GM19238 (cell line): Measurements from ENCODE around the gene RNPEPL1.
"Not testable (repeated sequence)": the region's sequence is repeated elsewhere in the genome, so short reads cannot be mapped to it uniquely, and the experiment has no call there.

Source experiments
- DNase-seq: peaks from one replicate; pipeline ENCODE4 v3.0.0; 2011; ENCODE audit warnings: low spot score; ENCODE audit not compliant: insufficient read length

RNPEPL1 gene

DNA sequence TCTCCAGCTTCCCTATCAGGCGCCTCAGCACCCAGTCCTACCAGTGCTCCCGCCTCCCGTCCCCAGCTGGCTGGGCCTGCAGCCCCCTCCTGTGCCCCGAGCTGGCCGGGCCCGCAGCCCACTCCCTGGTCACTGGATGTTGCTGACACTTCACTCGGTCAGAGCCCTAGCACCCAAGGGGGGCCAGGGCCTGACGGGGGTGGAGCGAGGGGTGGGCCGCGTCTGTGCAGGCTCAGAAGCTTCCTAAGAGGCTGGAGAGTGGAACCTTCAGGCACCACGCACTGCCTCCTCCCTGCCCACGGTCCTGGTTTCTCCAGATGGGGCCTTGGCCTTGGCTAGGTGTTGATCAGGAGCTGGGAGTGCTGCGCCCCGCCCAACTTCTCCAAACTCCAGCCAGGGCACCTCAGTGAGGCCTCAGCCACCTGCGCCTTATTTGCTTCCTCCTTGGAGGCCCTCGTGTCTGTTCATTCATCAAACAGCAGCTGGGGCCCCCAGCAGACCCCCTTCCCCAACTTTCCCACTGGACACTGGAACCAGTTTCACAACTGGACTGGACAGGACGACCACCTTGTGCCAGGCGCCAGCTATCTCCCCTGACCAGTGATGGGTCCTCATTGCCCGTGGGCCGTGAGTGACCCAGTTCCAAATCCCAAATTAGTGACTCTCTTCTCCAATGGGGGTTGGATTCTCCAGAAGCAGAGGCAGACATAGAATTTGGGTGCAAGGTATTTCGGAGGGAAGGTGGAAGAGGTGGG lies 35.0 kb downstream of the RNPEPL1 start:
- DNase-seq, result no peak

DNA sequence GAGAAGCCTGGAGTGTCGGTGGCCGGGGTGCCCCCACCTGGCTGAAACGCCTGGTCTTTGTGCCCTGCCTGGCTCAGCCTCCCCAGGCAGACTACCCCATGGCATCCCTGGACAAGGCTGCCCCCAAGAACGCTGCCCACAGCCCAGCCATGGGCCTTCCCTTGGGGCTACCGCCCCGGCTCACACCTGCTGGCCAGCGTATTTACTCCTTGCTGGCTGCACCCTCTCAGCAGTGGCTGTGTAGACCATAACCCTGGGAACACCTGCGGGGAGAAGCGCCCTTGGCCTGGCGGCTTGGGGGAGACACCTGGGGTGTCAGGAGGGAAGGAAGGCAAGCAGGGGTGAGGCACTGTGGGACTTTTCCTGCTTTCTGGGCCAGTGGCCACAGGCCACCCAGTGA lies 35.6 kb downstream of the RNPEPL1 start:
- no peak for DNase-seq

DNA sequence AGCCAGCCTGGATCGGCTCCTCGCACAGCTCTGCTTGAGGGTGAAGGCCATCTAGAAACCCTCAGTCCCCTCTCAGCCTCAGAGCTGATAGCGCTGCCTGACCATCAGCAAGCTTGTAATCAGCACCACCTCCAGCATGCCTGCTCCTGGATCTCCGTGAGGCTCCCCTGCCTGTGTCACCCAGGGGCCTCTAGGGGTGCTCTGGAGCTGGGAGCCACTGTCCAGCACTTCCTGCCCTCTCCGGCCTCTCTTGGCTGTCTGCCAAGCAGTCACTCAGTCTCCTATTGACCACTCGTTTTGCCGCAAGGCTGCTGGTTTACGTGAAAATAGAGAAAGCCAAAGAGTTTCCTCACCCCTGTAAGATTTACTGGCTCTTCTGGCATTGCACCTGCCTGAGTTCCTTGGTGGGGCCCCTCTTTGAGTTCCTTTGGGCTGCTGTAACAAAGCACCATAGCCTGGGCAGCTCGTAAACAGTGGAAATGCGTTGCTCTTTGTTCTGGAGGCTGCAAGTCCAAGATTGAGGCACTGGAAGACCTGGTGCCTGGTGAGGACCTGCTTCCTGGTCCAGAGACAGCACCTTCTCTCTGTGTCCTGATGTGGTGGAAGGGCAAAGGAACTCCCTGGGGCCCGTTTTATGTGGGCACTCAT lies 36.1 kb downstream of the RNPEPL1 start:
- DNase-seq, result no peak

DNA sequence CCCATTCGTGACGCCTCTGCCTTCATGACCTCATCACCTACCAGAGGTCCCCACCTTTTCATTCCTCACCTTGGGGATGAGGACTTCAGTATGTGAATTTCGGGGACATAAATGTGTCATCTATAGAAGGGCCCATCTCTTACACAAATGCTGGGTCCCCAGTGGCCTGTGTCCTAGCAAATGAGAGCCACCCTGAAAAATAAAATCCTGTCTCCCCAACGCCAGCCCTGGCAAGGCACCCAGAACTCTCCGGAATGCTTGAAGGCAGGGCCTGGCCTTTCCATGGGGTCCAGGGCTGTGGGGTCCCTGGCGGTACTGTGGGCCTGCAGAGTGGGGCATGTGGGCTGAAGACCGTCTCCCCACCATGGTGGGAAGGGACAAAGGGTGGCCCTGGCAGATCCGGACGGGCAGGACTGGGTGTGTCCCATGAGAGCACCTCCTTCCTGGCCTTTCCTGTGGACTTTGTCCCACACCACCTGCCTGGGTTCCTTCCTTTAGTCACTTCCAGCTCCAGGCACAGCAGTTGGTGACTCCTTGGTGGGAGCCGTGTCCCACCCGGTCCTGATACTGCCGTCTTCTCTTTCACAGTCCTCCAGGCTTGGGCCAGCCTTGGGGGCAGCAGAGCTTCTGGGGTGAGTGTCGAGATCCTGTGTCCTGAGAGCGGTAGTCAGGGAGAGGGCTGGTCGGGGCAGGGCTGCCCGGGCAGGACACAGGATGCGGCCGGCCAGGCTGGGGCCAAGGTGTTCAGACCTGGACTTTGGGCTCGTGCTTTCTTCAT lies 36.8 kb downstream of the RNPEPL1 start:
- no peak for DNase-seq

DNA sequence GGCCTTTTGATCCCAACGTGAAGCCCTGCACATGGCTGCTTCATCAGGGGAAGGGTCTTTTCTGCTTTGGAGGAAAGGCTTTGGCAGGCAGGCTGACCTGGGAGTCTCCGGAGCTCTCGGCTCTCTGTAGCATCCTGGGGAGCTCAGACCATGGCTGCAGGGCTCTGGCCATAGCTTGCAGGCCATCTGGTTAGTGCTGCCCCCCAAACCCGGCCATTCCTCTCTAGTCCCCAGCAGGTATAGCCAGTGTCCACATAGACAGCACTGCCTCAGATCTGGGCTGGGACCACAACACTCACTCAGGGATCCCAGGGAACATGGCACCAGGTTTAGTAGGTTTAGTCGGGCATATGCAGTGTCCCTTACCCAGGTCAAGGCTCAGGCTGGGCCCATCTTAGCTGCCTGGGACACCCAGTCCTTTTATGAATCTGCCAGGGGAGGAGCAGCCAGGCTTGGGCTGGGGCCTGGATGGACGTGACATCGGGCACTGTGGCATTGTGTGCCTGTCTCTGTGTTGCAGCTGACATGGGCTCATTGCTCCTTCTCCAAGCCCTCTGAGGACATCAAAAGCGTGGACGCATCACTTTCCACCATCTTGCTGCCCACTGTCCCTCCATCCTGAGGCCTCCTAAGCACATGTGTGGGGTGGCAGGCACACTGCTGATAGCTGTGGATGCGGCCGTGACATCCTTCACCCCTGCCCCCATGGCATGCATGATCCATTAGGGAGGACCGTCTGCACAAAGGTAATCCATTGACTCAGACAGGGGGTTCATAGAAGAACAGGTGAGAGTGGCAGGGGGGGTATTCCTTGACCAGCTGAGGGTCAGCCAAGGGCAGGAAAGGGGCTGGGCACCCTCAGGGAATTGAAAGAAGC lies 37.8 kb downstream of the RNPEPL1 start:
- DNase-seq, result no peak

DNA sequence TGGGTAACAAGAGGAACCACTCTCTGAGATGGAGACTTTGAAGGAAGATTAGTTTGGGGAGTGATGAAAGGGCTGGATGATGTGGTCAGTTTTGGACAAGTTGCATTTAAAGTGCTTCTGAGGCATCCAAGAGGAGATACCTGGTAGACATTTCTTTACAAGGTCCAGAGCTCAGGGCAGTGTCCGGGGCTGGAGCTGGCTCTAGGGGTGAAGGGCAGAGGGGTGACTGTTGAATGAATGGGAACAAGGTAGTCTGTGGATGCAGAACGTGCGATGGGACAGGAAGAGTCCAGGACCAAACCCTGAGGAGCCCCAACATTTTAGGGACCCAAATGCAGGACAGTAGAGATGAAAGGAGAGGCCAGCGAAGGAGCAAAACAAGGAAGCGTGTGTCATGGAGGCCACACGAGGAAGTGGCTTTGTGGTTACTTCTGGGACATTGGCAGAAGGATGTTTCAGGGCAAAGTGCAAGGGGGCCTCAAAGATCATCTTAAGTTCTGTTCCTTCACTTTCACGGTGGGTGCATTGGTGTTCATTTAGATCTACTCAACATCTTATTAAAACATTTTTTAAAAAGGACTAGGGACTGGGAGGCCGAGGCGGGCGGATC lies 43.4 kb downstream of the RNPEPL1 start:
- DNase-seq, result no peak

DNA sequence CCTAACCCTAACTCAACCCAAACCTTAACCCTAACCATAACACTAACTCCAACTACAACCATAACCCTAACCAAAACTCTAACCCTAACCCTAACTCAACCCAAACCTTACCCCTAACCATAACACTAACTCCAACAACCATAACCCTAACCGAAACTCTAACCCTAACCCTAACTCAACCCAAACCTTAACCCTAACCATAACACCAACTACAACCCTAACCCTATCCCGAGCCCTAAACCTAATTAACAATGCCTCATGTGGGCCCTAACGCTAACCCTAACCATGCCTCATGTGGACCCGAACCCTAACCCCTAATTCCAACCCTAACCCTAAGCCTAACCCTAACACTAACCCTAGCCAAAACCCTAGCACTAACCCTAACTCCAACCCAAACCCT lies 45.5 kb downstream of the RNPEPL1 start:
- DNase-seq, result no peak

DNA sequence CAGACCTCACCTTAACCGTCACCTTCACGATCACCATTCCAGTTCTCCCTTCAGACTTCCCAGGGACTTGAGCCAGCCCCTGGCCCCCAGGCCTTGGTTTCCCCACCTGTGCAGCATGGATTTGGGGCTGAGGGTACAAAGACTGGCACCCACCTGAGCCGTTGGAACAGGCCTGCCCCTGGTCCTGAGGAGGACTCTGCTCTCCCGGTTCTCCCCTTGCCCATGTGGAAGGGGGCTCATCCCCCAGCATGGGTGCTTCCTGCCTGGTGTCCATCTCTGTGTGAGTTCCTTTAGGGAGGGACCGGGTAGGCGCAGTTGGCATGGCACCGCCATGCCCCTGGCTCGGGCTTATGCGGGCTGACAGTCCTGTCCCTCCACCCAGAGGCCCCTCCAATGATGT lies 46.1 kb downstream of the RNPEPL1 start:
- DNase-seq, result no peak

DNA sequence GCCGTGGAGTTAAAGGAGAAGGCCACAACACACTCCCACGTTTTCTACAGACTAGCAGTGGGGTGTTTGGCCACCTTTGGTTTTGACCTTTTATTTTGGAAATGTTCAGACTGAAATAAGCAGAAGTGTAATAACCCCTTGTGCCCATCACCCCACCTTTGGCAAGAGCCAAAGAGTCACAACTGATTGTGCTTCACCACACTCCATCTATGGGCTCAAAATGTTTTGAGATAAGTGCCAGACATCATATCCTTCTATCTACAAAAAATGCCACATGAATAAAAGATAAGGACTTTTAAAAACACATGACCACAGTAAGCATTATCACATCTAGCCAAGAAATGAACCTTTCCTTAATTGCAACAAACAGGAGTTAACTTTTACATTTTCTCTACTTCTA lies 47.1 kb downstream of the RNPEPL1 start:
- DNase-seq, result no peak

DNA sequence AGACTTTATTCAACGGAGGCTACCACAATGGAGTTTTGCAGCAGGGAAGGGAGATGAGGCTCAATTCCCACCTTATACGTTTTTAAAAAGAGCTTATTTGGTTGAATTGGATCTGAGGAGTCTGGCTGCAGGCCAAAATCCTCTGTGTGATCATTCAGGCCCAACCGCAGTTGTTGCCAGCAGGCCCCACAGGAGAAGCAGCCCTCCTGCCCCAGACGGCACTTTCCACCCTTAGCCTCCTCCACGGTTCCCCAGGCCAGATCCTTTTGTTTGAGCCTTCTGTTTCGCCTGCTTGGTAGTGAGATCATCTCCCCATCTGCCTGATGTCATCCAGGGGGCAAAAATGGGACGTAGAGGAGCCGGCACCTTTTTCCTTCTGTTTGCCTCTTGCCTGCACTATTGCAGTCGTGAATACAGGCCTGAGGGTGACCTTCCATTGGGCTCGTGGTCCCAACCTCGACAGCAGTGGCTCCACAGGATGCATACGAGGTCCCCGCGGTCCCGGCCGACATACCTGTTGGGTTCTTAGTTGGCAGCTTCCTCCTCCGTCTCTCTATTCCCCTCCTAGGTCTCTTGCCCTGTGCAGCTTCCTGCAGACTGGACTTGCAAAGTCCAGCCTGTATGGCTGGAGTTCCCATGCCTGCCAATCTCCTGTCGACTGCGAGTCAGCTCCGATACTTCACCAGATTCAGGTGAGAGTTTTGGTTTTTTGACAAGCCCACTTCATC lies 47.7 kb downstream of the RNPEPL1 start:
- no peak for DNase-seq

DNA sequence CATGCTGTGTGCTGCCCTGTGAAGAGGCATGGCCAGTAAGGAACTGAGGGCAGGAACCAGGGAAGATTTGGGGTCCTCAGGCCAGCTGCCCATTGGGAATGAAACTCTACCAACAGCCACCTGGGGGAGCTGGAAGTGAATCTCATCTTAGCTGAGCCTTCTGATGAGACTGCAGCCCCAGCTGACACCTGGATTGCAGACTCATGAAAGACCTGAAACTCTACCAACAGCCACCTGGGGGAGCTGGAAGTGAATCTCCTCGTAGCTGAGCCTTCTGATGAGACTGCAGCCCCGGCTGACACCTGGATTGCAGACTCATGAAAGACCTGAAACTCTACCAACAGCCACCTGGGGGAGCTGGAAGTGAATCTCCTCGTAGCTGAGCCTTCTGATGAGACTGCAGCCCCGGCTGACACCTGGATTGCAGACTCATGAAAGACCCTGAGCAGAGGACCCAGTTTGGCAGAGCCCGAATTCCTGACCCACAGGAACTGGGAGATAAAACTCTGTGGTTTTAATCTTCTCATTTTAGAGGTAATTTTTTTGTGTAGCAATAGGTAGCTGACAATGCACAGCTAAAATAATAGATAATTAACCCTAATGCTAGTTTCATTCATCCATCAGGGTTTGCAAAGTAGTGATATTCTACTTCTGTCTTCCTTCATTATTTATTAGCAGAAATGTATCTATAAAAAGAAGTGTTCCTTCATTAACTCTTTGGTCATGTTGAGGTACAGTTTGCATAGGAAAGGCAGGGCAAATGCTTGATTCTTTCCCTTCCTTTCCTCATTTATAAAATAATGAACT lies 48.8 kb downstream of the RNPEPL1 start:
- not testable (repeated sequence) for DNase-seq

DNA sequence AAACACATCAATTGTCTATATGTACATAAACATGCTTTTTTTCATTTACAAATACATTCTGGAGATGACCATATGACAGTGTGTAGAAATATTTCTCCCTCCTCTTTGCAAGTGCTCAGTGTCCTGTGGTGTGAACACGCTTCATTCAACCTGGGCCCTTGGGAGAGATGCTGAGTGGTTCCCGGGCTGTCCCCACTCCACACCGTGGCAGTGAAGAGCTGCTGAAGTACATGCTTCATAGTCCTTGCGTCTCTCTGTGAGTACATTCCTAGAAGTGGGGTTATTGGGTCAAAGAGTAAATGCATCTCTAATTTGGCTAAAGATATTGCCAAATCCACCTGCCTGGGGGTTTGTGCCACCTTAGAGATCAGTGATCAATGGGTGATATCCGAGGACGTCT lies 50.5 kb downstream of the RNPEPL1 start:
- DNase-seq, result no peak

DNA sequence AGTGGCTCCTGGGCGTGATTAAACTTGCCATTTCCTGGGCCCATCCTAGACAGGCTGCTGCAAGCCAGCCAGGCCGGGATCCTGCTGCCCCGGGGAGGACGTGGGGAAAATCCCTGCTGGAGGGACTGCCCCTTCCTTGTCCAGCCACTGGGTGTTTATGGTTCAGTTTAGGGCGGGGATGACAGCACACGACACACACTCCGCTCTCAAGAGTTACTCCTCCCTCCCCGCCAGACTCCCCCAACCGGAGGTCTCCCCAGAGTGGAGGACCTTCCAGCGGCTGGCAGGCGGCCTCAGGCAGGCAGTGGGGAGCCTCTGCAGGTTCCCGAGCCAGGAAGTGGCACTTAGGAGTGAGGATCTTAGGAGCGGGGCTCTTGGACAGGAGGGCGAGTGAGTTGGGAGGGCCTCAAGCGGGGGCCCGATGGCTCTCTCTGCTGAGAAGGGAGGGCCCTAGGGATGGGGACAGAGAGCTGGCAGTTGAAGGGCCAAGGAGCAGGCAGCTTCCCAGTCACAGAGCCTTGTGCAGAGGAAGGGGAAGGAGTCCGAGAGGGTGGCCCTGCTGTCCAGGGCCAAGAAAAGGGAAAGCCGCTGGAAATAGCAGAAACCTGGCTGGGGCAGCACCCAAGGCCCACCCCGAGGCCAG lies 51.3 kb downstream of the RNPEPL1 start:
- DNase-seq, result no peak

DNA sequence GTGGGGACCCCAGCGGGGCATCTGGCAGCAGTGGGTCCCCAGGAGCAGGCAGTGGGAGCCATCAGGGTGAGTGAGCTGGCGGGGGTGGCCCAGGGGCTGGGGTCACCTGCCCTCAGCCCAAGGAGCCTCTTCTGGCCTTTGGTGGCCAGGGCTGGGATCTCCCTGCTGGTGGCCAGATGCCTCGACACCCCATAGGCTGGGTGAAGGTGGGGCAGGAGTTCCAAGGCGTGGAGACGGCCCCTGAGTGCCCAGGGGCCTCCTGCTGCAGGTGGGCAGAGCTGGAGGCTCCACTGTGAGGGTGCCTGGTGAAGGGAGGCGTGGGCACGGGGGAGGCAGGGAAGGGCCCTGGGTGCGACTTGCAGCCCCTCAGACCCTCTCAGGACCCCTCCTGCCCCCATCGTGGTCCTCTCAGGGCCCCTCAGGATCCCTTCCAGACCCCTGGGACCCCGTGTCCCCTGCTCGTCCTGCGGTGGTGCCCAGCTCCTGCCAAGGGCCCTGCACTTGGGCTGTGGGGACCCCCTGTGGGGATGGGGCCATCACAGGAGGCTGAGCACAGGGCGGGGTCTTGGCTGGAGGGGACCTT lies 52.0 kb downstream of the RNPEPL1 start:
- DNase-seq, result no peak

DNA sequence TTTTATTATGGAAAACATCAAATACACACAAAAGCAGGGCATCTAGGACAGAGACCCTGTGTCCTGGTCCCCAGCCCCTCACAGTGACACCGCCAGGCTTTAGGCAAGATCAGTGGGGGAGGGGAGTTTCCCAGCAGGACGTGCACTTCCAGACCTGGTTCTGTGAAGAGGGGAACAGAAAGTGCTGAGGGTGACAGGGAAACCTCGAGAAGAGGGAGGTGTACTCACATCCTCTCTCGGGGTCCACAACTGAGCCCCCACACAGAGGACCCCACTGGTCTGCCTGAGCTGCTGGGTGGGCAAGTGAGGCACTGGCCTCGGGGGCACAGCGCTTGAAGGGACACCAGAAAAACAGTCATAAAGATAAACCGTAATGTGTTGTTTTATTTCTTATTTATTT lies 52.6 kb downstream of the RNPEPL1 start:
- no peak for DNase-seq

DNA sequence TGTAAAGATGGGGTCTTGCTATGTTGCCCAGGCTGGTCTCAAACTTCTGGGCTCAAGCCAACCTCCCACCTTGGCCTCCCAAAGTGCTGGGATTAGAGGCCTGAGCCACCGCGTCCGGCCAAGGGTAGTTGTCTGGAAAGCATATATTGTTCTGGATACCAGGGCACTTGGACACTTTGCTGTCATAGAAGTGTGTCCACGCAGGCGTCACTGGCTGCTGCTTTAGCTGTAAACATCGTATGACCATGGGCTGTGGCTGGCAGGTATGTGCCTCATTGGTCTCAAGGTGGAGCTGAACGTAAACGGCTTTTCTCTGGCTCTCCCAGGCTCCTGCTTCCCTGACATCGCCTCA lies 53.8 kb downstream of the RNPEPL1 start:
- no peak for DNase-seq

DNA sequence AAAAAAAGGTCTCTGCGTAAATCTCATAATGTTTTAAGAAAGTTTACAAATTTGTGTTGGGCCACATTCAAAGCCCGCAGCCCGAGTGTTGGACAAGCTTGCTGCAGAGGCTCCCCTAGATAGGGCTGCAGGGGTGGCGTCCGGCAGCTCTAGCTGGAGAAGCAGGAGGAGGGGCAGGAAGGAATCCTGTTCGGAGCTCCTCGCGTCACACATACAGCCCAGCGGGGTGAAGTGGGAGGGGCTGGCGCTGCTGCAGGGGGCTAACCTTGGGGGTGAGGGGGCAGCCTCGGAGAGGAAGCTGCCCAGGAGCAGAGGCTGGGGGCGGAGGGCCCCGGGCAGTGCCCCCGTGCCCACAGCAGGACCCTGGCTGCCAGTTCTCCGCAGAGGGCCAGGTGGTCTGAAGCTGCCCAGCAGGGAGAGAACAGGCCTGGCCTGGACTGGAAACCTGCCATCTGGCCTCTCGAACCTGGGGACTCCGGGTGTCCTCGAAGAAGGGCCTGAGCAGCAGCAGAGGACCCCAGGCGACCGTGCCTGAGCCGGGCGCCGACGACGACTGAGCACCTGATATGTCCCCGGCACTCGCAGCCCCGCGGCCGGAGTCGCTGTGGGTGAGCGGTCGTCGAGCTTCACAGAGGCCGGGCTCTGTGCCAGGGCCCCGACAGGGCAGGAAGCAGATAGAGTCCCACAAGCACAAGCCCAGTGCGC lies 54.4 kb downstream of the RNPEPL1 start:
- DNase-seq, result no peak

DNA sequence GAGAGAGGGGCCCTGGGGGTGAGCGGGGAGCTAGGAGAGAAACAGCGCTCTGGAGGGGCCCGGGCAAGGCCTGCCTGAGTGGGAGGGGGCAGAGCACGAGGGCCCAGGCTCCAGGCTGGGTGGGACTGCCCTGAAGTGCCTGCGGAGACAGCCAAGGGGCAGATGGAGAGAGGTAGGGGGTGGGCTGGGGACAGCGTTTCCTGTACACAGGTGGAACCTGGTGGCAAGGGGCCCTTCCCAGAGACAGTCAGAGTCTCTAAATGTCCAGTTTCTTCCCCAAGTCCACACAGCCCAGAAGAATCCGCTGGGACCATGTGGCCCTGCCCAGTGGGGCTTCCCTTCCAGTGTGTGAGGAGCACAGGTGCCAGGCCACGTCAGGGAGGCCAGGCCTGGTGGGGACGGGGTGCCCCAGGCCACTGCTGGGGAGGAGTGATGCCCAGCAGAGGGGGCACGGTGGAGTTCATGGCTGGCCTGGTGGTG lies 55.3 kb downstream of the RNPEPL1 start:
- no peak for DNase-seq
